ENCODE results near the gene RABL6.

The RABL6 gene

GRCh38 chr9:136845465-136846260 lies 37.9 kb downstream of the RABL6 start:
- TF ChIP-seq CTCF (IDR thresholded peaks at IDR 0.05; ENCODE audit: insufficient read depth, low read depth, low read length, missing control alignments) = no peak
- no peak for DNase-seq (ENCODE audit: low read depth)
- H3K4me3 ChIP-seq (ENCODE audit: low read depth, low read length) = no peak overlapping the region

GRCh38 chr9:136846376-136847087 lies 38.8 kb downstream of the RABL6 start:
- no peak for DNase-seq (ENCODE audit: low read depth)
- H3K4me3 ChIP-seq (ENCODE audit: low read depth, low read length) = no peak overlapping the region
- TF ChIP-seq CTCF (IDR thresholded peaks at IDR 0.05; ENCODE audit: insufficient read depth, low read depth, low read length, missing control alignments) = no peak

GRCh38 chr9:136847088-136847825 lies 39.5 kb downstream of the RABL6 start:
- peak overlapping the region; percentile 70 for H3K4me3 ChIP-seq (ENCODE audit: low read depth, low read length)
- TF ChIP-seq CTCF (IDR thresholded peaks at IDR 0.05; ENCODE audit: insufficient read depth, low read depth, low read length, missing control alignments) = no peak
- DNase-seq (ENCODE audit: low read depth) = peak; percentile 30

- no peak for TF ChIP-seq CTCF (IDR thresholded peaks at IDR 0.05; ENCODE audit: insufficient read depth, low read depth, low read length, missing control alignments)
- peak overlapping the region; percentile 70 for H3K4me3 ChIP-seq (ENCODE audit: low read depth, low read length)
- peak; percentile 91 for DNase-seq (ENCODE audit: low read depth)
Measured at GRCh38 chr9:136847826-136848392, 40.2 kb downstream of the RABL6 start.

- peak overlapping the region; percentile 70 for H3K4me3 ChIP-seq (ENCODE audit: low read depth, low read length)
- no peak for TF ChIP-seq CTCF (IDR thresholded peaks at IDR 0.05; ENCODE audit: insufficient read depth, low read depth, low read length, missing control alignments)
- DNase-seq (ENCODE audit: low read depth) = peak; percentile 61
Measured at GRCh38 chr9:136848393-136849037, 40.8 kb downstream of the RABL6 start.
